ENCODE measurements around the gene CHGA.

GRCh38 chr14:92884410-92884809, 38.5 kb upstream of the CHGA start:
- no peak for TF ChIP-seq CTCF (IDR thresholded peaks at IDR 0.05; ENCODE audit: low read depth, low read length)
- TF ChIP-seq POLR2A (IDR thresholded peaks at IDR 0.05; ENCODE audit: extremely low read depth, insufficient read length) = no peak
- no peak for TF ChIP-seq MAX (IDR thresholded peaks at IDR 0.05; ENCODE audit: low read depth, low read length)
